Measurements from ENCODE around the gene ALDH1A3. TPM values are rescaled to one million over a fixed set of nuclear protein-coding genes. Genes with fewer than 3 reads are reported as not detected.
A peak's percentile ranks its signal among the peaks of the same experiment; 100 is the strongest.

ALDH1A3 gene
- total and polyA plus RNA-seq, 2 experiments from 2014 or later, result 4.0 to 19.8 TPM

- H4K20me1 ChIP-seq (replicated peaks; ENCODE audit: insufficient read depth), result no peaks in the 10 kb centered on the region
- H3K4me2 ChIP-seq, result 0 out of 2 replicates have a peak overlapping the region, but pooled peaks have one; percentile 48
- Mint-ChIP-seq H3K36me3 (ENCODE audit: low read depth) (no peaks in the 10 kb centered on the region; the same call in 2 of the 3 replicates), H3K27ac (no peak overlapping the region), H3K4me1 (peaks cover 22% of the 10 kb centered on the region), H3K9me3 (no peaks in the 10 kb centered on the region), H3K4me3 (no peak overlapping the region), H3K27me3 (ENCODE audit: insufficient read depth, low read depth, poor library complexity) (peaks cover 33% of the 10 kb centered on the region)
- peaks cover 16% of the 10 kb centered on the region for H3K4me1 ChIP-seq (ENCODE audit: insufficient read depth)
- DNase-seq (ENCODE audit: low spot score), result no peak
- H3K9me2 ChIP-seq (ENCODE audit: insufficient read depth), result no peaks in the 10 kb centered on the region
- TF ChIP-seq POLR2AphosphoS5 (IDR thresholded peaks at IDR 0.05; ENCODE audit: low read depth) (no peak), NANOG (IDR thresholded peaks at IDR 0.05; ENCODE audit: borderline replicate concordance) (no peak), ETS1 (IDR thresholded peaks at IDR 0.05) (no peak), EZH2 (IDR thresholded peaks at IDR 0.05; ENCODE audit: low read depth, unreplicated experiment) (no peak), JUNB (IDR thresholded peaks at IDR 0.05; ENCODE audit: unreplicated experiment) (no peak), ZNF462 (CRISPR knock-in tag; IDR thresholded peaks at IDR 0.05) (no peak), EZH2phosphoT487 (IDR thresholded peaks at IDR 0.05; ENCODE audit: unreplicated experiment) (no peak), CREB1 (CRISPR knock-in tag; IDR thresholded peaks at IDR 0.05; ENCODE audit: low read depth) (no peak)
- no peak for ATAC-seq
- no peaks in the 10 kb centered on the region for H3K36me3 ChIP-seq (ENCODE audit: insufficient read depth)
- H2AFZ ChIP-seq, result no peak overlapping the region
- H3K79me2 ChIP-seq (replicated peaks; ENCODE audit: insufficient read depth), result no peaks in the 10 kb centered on the region
- H3F3A ChIP-seq (replicated peaks; ENCODE audit: low read depth), result peaks cover 7% of the 10 kb centered on the region; the same call in 1 of the 2 replicates
- H3K4me3 ChIP-seq, result no peak overlapping the region
- H3K27ac ChIP-seq (ENCODE audit: low read depth), result no peak overlapping the region
- H3K27me3 ChIP-seq (ENCODE audit: insufficient read depth), result peaks cover 36% of the 10 kb centered on the region
These were observed 6.2 kb downstream of the ALDH1A3 start for GRCh38 chr15:100885811-100886210.
